Upper lobe of right lung (tissue), 1 donor: ENCODE data around the gene PFKFB4. TPM values are rescaled to one million over a fixed set of nuclear protein-coding genes. Genes with fewer than 3 reads are reported as not detected.

Experiments used
- ATAC-seq: fragments of 200-7000 bp; cut with Tn5 transposase; one replicate; pipeline ENCODE4 v1.9.1; 2020; ENCODE audit warnings: mild to moderate bottlenecking, moderate library complexity
- DNase-seq: peaks from one replicate; pipeline ENCODE4 v3.0.0-alpha.2; 2020
- H3K27ac ChIP-seq: fragments of 200-600 bp; one replicate; pipeline ENCODE4 v1.8.0; 2022
- H3K27me3 ChIP-seq: fragments of 200-600 bp; one replicate; pipeline ENCODE4 v1.8.0; 2022; ENCODE audit warnings: mild to moderate bottlenecking
- H3K36me3 ChIP-seq: fragments of 200-600 bp; one replicate; pipeline ENCODE4 v1.8.0; 2022
- H3K4me1 ChIP-seq: fragments of 200-600 bp; one replicate; pipeline ENCODE4 v1.8.0; 2022
- H3K4me3 ChIP-seq: fragments of 200-600 bp; one replicate; pipeline ENCODE4 v1.8.0; 2022; ENCODE audit warnings: mild to moderate bottlenecking
- H3K9me3 ChIP-seq: fragments of 200-600 bp; one replicate; pipeline ENCODE4 v1.8.0; 2022
- intact Hi-C: fragments of 100-400 bp; cut with DNase I; formaldehyde crosslinking; loops from one replicate; pipeline ENCODE4 v1.11.0; 2022
- total RNA-seq: library from RNA; stranded (reverse); fragmentation: NEBNext Ultra II Directional; extraction: Animal tissue kit (Norgen Biotek cat#: 25700); gene quantifications from one replicate; pipeline ENCODE4 v1.2.1, GENCODE V29; 2021
- TF ChIP-seq, protein P1 (sequence below): fragments of 200-600 bp; IDR thresholded peaks from one replicate; pipeline ENCODE4 v1.8.0; 2022; ENCODE audit warnings: antibody characterized with exemption
- donor health status: DM: no; HTN: yes; CAD: no; lungs with severe emphysema.

PFKFB4 gene
- total RNA-seq, 1 donor from 2014 or later = 11.0 TPM

GRCh38 chr3:48566401-48566760 is 9.8 kb upstream of the PFKFB4 start:
- ATAC-seq (no peak), DNase-seq (no peak)
- peaks cover 3% of the 10 kb centered on the region for H3K4me1 ChIP-seq
- TF ChIP-seq, protein P1, sequence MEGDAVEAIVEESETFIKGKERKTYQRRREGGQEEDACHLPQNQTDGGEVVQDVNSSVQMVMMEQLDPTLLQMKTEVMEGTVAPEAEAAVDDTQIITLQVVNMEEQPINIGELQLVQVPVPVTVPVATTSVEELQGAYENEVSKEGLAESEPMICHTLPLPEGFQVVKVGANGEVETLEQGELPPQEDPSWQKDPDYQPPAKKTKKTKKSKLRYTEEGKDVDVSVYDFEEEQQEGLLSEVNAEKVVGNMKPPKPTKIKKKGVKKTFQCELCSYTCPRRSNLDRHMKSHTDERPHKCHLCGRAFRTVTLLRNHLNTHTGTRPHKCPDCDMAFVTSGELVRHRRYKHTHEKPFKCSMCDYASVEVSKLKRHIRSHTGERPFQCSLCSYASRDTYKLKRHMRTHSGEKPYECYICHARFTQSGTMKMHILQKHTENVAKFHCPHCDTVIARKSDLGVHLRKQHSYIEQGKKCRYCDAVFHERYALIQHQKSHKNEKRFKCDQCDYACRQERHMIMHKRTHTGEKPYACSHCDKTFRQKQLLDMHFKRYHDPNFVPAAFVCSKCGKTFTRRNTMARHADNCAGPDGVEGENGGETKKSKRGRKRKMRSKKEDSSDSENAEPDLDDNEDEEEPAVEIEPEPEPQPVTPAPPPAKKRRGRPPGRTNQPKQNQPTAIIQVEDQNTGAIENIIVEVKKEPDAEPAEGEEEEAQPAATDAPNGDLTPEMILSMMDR = no peak
- H3K36me3 ChIP-seq = no peaks in the 10 kb centered on the region
- H3K9me3 ChIP-seq = no peaks in the 10 kb centered on the region
- H3K4me3 ChIP-seq = no peak overlapping the region
- intact Hi-C loops = no loop called here
- no peaks in the 10 kb centered on the region for H3K27me3 ChIP-seq
- no peak overlapping the region for H3K27ac ChIP-seq

DNA sequence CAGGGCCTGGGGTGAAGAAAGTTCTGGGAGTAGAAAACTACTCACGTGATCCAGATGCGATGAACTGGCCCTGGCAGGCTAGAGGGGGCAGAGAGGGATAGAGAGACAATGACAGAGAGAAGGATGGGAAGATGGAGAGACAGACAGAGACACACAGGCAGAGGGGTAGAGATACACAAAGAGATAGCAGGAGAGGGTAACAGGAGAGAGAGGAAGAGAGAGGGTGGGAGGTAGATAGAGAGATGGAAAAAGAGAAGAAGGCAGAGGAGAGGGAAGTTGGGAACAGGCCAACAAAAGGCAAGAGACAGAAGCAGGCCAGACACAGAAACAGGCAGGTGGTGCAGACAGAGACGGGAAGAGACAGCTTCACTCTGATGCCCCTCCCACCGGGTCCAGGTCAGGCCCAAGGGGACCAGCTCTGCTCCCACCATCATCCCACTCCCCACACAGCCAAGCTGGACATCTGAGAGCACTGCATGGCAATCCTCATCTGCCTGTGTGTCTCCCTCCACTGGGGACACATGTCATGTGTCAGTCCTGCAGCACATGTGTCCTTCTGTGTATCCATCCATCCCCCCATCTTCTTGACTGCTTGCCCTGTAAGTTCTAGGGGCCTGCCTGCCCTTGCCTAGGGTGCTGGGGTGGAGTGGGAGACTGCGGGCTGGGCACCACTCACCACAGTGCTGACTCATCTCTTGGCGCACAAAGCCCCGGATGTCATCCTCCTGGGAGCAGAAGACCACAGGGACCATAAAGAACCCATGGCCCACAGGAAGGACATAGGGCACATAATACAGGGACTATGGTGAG is 9.2 kb upstream of the PFKFB4 start:
- peak; percentile 25 for ATAC-seq

GRCh38 chr3:48565186-48565585 is 8.6 kb upstream of the PFKFB4 start:
- Histone ChIP-seq H3K9me3 (no peaks in the 10 kb centered on the region), H3K4me3 (no peak overlapping the region), H3K36me3 (no peaks in the 10 kb centered on the region), H3K27ac (no peak overlapping the region), H3K4me1 (peaks cover 8% of the 10 kb centered on the region), H3K27me3 (no peaks in the 10 kb centered on the region)
- DNase-seq (no peak), ATAC-seq (no peak)
- intact Hi-C loops = no loop called here
- TF ChIP-seq, protein P1 = no peak

More for the DNA sequence above, 9.2 kb upstream of the PFKFB4 start:
- no peaks in the 10 kb centered on the region for H3K9me3 ChIP-seq
- H3K4me1 ChIP-seq = peaks cover 3% of the 10 kb centered on the region
- no peak overlapping the region for H3K27ac ChIP-seq
- no peak for DNase-seq
- intact Hi-C loops = no loop called here
- no peaks in the 10 kb centered on the region for H3K36me3 ChIP-seq
- no peaks in the 10 kb centered on the region for H3K27me3 ChIP-seq
- no peak overlapping the region for H3K4me3 ChIP-seq
- TF ChIP-seq, protein P1 = no peak

GRCh38 chr3:48564667-48565066 is 8.1 kb upstream of the PFKFB4 start:
- H3K36me3 ChIP-seq = no peaks in the 10 kb centered on the region
- H3K9me3 ChIP-seq = no peaks in the 10 kb centered on the region
- DNase-seq (no peak), ATAC-seq (no peak)
- no peaks in the 10 kb centered on the region for H3K27me3 ChIP-seq
- peaks cover 11% of the 10 kb centered on the region for H3K4me1 ChIP-seq
- no peak overlapping the region for H3K4me3 ChIP-seq
- intact Hi-C loops = no loop called here
- TF ChIP-seq, protein P1 = no peak
- no peak overlapping the region for H3K27ac ChIP-seq

DNA sequence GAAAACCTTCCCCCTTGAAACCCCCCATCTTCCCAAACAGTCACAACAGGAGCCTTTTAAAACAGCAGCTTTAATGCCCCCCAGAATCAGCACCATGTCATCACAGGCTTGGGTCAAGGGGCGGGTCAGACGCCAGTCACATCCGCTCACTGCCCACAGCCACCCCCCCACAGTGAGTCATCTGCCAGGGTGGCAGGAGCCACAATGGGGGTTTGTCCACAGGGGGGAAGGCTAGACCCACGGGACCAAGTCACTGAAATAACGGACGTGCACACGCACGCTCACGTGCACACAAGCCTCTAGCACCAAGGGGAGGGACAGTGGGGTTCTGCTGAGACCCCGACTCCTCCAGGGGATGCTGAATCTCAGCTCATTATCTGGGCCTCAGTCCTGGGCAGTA is 7.4 kb upstream of the PFKFB4 start:
- peak; percentile 72 for ATAC-seq
- Histone ChIP-seq H3K4me1 (peaks cover 15% of the 10 kb centered on the region), H3K9me3 (no peaks in the 10 kb centered on the region), H3K27ac (no peak overlapping the region), H3K36me3 (no peaks in the 10 kb centered on the region), H3K4me3 (no peak overlapping the region), H3K27me3 (no peaks in the 10 kb centered on the region)
- intact Hi-C loops = no loop called here
- DNase-seq = peak; percentile 87
- TF ChIP-seq, protein P1 = no peak
